Thyroid gland (tissue), 4 donors: ENCODE results near the gene SEMA7A. TPM values are rescaled to one million over a fixed set of nuclear protein-coding genes. Genes with fewer than 3 reads are reported as not detected.
"Not testable (repeated sequence)": the region's sequence is repeated elsewhere in the genome, so short reads cannot be mapped to it uniquely, and the experiment has no call there.

Experiments used
- DNase-seq, 2 donors: peaks; one replicate each; pipeline ENCODE4 v3.0.0-alpha.2; 2019
- H3K27ac ChIP-seq, 3 donors: fragments of 200-600 bp; sonication (generic); 1 replicate in 2 of 3; 2 replicates in 1 of 3; pipeline ENCODE4 v1.5.1; 2016 to 2019; ENCODE audit warnings: mild to moderate bottlenecking in 1 of 3, moderate library complexity in 1 of 3
- H3K27me3 ChIP-seq: fragments of 200-600 bp; sonication (generic); one replicate; pipeline ENCODE4 v1.5.1; 2019
- H3K36me3 ChIP-seq, 2 donors: fragments of 200-600 bp; sonication (generic); one replicate each; pipeline ENCODE4 v1.5.1; 2016 to 2019
- H3K4me1 ChIP-seq, 2 donors: fragments of 200-600 bp; sonication (generic); one replicate each; pipeline ENCODE4 v1.5.1; 2017 to 2019
- H3K4me3 ChIP-seq, 3 donors: fragments of 200-600 bp; sonication (generic); replicated peaks in 1 of 3; 1 replicate in 2 of 3; 2 replicates in 1 of 3; pipeline ENCODE4 v1.5.1; 2016; ENCODE audit warnings: mild to moderate bottlenecking in 1 of 3
- H3K9me3 ChIP-seq: fragments of 200-600 bp; sonication (generic); one replicate; pipeline ENCODE4 v1.5.1; 2017
- POLR2A ChIP-seq, 2 donors: fragments of 450-650 bp; IDR thresholded peaks; one replicate each; pipeline ENCODE4 v1.6.1; 2017; ENCODE audit warnings: antibody characterized with exemption in 2 of 2, mild to moderate bottlenecking in 2 of 2, moderate library complexity in 1 of 2
- WGBS, 2 donors: methylation state at CpG; one replicate each; pipeline ENCODE4 v1.1.5; 2017; 5-methylcytosine and 5-hydroxymethylcytosine counted together
- intact Hi-C: fragments of 100-400 bp; cut with DNase I; formaldehyde crosslinking; loops from one replicate; pipeline ENCODE4 v1.15.1; 2023
- total RNA-seq, 4 donors: library from RNA; depleted of rRNA; stranded (reverse); fragments of >200 nt; gene quantifications; one replicate each; pipeline ENCODE4 v1.2.3, GENCODE V29; 2016
- TF ChIP-seq, protein P1 (sequence below), 6 experiments: fragments of 200-600 bp in 3 of 6; fragments of 450-650 bp in 3 of 6; sonication (generic) in 3 of 6; IDR thresholded peaks; one replicate each; pipeline ENCODE4 v1.5.1; 2016 to 2019; ENCODE audit warnings: antibody characterized with exemption in 6 of 6, mild to moderate bottlenecking in 2 of 6, inconsistent platforms in 1 of 6, moderate library complexity in 1 of 6

SEMA7A gene
- total RNA-seq, 4 donors from 2014 or later = 0.29 to 2.0 (median 1.6) TPM

DNA sequence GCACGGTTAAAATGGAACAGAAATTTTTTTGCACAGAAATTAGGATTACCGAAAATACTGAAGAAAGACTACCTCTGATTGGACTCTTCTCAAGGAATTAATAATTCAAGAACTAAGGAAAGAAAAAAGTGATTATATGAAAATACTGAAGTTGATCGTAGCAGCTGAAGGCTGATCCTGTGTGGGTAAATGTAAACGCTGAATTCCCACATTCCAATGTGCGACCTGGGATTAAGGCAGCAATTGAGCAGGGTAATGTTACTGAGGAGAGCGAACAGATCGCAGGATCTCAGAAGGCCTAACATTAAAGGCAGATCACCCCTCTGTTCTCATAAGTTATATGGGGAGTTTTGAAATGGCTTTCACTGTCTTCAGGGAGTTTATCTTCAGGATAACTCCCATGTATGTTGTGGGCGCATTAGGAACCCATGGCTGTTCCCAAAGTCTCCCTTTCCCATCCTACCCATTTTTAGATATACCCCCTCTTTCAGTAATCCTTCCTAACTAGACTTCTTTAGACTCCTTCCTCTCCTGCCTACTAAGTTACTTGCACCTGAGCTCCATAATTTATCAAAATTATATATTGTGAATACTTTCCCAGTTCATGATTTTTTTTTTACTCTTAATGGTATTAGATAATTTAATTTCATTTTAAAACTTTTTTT, 28.2 kb upstream of the SEMA7A start:
- Histone ChIP-seq H3K9me3 (no peaks in the 10 kb centered on the region), H3K27me3 (no peaks in the 10 kb centered on the region), H3K36me3 (peaks cover 4 to 6% of the 10 kb centered on the region in 2 donors), H3K4me3 (peak overlapping the region in 2 of 3 donors; percentile 19 to 47), H3K27ac (peak overlapping the region in 2 of 3 donors; percentile 57 to 80), H3K4me1 (peaks cover 12 to 17% of the 10 kb centered on the region in 2 donors)
- DNase-seq = no peak
- TF ChIP-seq, protein P1, sequence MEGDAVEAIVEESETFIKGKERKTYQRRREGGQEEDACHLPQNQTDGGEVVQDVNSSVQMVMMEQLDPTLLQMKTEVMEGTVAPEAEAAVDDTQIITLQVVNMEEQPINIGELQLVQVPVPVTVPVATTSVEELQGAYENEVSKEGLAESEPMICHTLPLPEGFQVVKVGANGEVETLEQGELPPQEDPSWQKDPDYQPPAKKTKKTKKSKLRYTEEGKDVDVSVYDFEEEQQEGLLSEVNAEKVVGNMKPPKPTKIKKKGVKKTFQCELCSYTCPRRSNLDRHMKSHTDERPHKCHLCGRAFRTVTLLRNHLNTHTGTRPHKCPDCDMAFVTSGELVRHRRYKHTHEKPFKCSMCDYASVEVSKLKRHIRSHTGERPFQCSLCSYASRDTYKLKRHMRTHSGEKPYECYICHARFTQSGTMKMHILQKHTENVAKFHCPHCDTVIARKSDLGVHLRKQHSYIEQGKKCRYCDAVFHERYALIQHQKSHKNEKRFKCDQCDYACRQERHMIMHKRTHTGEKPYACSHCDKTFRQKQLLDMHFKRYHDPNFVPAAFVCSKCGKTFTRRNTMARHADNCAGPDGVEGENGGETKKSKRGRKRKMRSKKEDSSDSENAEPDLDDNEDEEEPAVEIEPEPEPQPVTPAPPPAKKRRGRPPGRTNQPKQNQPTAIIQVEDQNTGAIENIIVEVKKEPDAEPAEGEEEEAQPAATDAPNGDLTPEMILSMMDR (IDR thresholded peaks at IDR 0.05) = no peak
- TF ChIP-seq POLR2A (IDR thresholded peaks at IDR 0.05) = no peak
- WGBS, 2 donors = 31 to 34% methylated on average over 8 of the region's 8 CpGs
- intact Hi-C loops = no loop called here

GRCh38 chr15:74460871-74461846, 27.4 kb upstream of the SEMA7A start, which contains the start of gene UBL7:
TSS of gene UBL7 (minus strand) at chr15:74461160. CDS start at chr15:74458867, 2,293 bp downstream.
- Histone ChIP-seq H3K4me3 (peak within 1 kb of the TSS; percentile 19 to 66 (median 47)), H3K27ac (peak within 1 kb of the TSS; percentile 54 to 80 (median 61)), H3K9me3 (no peaks in the 10 kb centered on the region), H3K4me1 (peaks cover 12 to 17% of the 10 kb centered on the region in 2 donors), H3K36me3 (peaks cover 4 to 12% of the 10 kb centered on the region in 2 donors), H3K27me3 (no peaks in the 10 kb centered on the region)
- 0 to 1% methylated on average over 15 to 22 of the region's 54 CpGs for WGBS, 2 donors
- intact Hi-C loops = no loop called here
- TF ChIP-seq, protein P1 (IDR thresholded peaks at IDR 0.05) = no peak
- peak; percentile 65 to 89 for TF ChIP-seq POLR2A (IDR thresholded peaks at IDR 0.05)
- DNase-seq = peak; percentile 99

DNA sequence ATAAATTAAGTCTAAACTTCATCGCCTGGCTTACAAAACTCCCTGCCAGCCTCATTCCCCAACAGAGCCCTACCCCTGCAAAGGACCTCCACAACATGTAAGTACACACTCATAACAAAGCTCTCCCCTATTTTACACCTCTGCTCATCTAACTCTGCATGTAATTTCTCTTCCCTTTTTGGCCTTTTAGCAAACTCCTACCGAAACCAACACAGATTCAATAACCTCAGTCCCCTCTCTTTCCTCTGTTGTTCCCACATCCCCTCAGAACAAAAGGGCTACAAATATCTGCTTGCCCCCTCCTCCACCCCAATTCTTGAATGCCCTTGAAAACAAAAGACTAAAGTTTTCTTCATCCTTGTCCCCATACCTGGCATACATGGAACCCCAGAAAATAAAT, 26.5 kb upstream of the SEMA7A start:
- 48 to 58% methylated on average over 2 of the region's 2 CpGs for WGBS, 2 donors
- H3K36me3 ChIP-seq = peaks cover 9 to 18% of the 10 kb centered on the region in 2 donors
- TF ChIP-seq, protein P1 (IDR thresholded peaks at IDR 0.05) = no peak
- no peak for TF ChIP-seq POLR2A (IDR thresholded peaks at IDR 0.05)
- peaks cover 12 to 17% of the 10 kb centered on the region in 2 donors for H3K4me1 ChIP-seq
- peak overlapping the region in 1 of 3 donors; percentile 61 for H3K27ac ChIP-seq
- intact Hi-C loops = no loop called here
- peak overlapping the region in 2 of 3 donors; percentile 46 to 47 for H3K4me3 ChIP-seq
- no peaks in the 10 kb centered on the region for H3K9me3 ChIP-seq
- no peak for DNase-seq
- H3K27me3 ChIP-seq = no peaks in the 10 kb centered on the region

DNA sequence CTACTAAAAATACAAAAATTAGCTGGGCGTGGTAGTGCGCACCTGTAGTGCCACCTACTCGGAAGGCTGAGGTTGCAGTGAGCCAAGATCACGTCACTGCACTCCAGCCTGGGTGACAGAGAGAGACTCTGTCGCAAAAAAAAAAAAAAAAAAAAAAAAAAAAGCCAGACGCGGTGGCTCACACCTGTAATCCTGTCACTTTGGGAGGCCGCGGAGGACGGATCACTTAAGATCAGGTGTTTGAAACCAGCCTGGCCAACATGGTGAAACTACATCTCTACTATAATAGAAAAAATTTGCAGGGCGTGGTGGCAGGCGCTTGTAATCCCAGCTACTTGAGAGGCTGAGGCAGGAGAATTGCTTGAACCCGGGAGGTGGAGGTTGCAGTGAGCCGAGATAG, 26.0 kb upstream of the SEMA7A start:
- H3K4me1 ChIP-seq = peaks cover 12 to 17% of the 10 kb centered on the region in 2 donors
- 91 to 93% methylated on average over 14 of the region's 14 CpGs for WGBS, 2 donors
- H3K27ac ChIP-seq, H3K9me3 ChIP-seq, DNase-seq, H3K27me3 ChIP-seq, H3K4me3 ChIP-seq: not testable (repeated sequence)
- intact Hi-C loops = loop anchor here (10.0 kb wide), 1 partner anchor 165 kb away; no protein-coding TSS in a partner anchor
- H3K36me3 ChIP-seq = peaks cover 9 to 19% of the 10 kb centered on the region in 2 donors

GRCh38 chr15:74458473-74458872, 24.7 kb upstream of the SEMA7A start:
- H3K9me3 ChIP-seq = no peaks in the 10 kb centered on the region
- peaks cover 9 to 24% of the 10 kb centered on the region in 2 donors for H3K36me3 ChIP-seq
- DNase-seq = no peak
- 95 to 96% methylated on average over 3 of the region's 3 CpGs for whole genome bisulfite sequencing, 2 donors
- H3K27me3 ChIP-seq = no peaks in the 10 kb centered on the region
- H3K4me3 ChIP-seq = no peak overlapping the region
- H3K27ac ChIP-seq = no peak overlapping the region
- peaks cover 12 to 17% of the 10 kb centered on the region in 2 donors for H3K4me1 ChIP-seq
- intact Hi-C loops = loop anchor here (10.0 kb wide), 1 partner anchor 166 kb away; no protein-coding TSS in a partner anchor
- TF ChIP-seq, protein P1 (IDR thresholded peaks at IDR 0.05) = no peak
- no peak for TF ChIP-seq POLR2A (IDR thresholded peaks at IDR 0.05)

DNA sequence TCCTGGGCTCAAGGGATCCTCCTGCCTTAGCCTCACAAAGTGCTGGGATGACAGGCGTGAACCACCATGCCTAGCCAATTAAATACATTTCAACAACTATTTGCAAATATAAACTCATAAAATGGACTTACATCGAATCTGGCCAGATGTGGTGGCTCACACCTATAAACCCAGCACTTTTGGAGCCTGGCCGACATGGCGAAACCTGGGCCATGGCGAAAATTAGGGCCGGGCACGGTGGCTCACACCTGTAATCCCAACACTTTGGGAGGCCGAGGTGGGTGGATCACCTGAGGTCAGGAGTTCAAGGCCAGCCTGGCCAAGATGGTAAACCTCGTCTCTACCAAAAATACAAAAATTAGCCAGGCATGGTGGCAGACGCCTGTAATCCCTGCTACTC, 23.3 kb upstream of the SEMA7A start:
- WGBS, 2 donors = 98 to 99% methylated on average over 9 to 10 of the region's 10 CpGs
- H3K4me1 ChIP-seq = peaks cover 11% of the 10 kb centered on the region in 2 donors
- not testable (repeated sequence) for H3K27ac ChIP-seq, H3K4me3 ChIP-seq, H3K9me3 ChIP-seq, DNase-seq, H3K27me3 ChIP-seq
- H3K36me3 ChIP-seq = peaks cover 16 to 28% of the 10 kb centered on the region in 2 donors
- intact Hi-C loops = loop anchor here (10.0 kb wide), 1 partner anchor 168 kb away; no protein-coding TSS in a partner anchor
